GOT3 (cell line): ENCODE results near the gene CACNA1I.
A peak's percentile ranks its signal among the peaks of the same experiment; 100 is the strongest.

ENCODE experiments used
- DNase-seq: peaks from one replicate; lab custom pipeline; 2025; ENCODE audit warnings: mixed read lengths; lab: John Stamatoyannopoulos, UW

The CACNA1I gene

DNA sequence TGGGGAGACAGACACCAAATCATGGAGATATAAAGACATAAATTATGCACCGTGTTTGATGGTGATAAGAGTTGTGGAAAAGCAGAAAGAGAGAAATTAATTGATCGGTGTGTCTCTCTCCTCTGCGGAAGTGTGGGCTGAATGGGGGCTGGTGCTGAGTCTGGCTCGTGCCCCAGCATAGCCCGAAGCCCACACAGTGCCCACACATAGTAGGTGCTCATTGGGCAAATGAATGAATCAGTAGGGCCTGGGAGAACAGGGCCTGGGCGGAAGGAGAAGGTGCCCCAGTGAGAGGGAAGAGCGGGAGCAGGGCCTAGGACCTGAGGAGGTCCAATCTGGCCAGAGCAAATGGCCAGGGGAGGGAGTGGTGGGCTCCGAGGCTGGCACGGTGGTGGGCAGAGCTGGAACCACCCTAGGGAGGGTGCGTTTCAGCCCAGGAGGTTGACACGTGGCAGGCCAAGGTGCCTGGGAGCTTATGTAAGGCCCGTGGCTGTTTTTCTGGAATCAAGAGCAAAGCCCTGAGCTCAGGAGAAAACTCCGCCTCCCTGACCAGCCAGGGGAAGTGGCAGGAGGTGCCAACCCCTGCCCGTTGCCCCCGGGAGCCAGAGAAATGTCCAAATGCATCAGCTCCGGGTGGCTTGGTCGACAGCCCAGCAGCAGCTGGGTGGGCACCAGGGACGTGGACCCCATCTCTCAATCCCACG lies 2.1 kb upstream of the CACNA1I start:
- no peak for DNase-seq

DNA sequence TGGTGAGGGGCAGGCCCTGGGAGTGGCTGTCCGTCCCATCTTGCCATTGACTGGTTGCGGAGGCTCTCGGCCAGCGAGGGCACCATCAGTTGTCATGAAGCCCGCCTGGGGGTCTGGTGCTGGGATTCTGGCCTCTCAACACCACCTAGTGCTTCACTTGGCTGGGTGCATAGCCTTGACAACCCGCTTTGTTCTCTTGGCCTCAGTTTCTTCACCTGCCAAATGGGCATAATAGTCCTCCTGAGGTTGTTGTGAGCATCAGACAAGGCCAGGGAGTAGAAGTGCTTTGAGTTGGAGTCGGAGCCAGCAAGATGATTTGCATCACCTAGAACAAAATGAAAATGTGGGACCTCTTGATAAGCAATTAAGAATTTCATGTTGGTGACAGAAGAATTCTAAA lies 1.5 kb upstream of the CACNA1I start:
- no peak for DNase-seq

DNA sequence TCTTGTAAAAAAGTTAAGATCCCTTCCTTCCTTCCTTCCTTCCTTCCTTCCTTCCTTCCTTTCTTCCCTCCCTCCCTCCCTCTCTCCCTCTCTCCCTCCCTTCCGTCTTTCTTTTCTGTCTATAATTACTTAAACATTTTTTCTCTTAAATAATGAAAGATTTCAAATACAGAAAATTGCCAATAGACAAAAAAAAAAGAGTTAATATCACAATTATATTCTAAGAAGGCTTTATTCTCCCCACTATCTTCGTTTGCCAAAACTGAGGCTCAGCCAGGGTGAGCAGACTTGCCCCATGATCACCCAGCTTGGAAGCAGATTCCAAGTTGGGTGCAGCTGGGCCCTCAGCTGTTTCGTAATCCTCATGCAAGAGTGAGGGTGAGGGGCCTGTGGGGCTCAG lies 327 bp upstream of the CACNA1I start:
- no peak for DNase-seq

DNA sequence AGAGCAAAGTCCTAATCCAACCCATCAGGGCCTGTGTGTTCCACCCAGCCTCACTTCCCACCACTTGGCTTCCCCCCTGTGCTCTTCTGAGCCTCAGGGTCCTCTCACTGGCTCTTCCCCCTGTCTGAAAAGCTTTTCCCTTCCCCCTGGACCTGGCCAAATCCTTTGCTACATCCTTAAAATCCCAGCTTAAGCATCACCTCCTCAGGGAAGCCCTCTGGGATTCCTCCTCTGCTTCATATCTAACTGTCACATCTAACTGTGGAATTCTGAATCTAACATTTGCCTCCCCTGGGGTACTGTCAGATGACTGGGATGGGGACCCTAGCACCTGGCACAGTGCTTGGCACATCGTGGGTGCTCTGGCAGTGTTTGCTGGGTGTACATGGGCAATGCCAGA lies 985 bp downstream of the CACNA1I start:
- DNase-seq, result no peak

DNA sequence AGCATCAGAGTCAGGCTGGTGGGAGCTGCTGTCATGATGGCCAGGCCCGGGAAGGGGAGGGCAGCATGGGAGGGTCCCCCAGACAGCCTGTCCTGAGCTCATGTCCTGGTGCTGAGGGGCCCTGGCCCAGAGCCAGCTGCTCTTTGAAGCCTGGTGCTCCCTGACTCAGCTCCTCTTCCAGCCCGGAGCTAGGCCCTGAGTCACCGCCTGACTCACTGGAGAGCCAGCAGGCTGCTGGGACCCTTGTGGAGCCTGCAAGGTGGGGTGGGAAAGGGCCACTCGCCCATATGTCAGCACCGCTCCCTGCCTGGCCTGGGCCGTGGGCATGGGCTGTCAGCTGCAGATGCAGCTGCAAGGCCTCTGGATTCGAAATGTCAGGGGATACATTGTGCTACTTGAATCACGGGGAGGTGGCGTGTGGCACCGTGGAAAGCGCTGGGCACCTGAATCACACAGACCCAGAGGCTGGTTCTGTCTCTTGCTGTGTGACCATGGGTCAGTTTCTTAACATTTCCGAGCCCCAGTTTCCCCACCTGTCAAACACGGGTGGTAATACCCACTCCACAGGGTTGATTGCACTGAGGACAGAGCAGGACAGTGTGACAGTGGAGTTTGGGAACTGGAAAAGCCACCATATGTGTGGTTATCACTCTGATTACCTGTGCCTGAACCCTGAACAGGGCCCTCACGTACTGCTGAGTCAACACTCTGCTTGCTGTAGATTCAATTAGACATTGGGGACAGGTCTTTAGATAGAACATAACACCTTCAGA lies 4.4 kb downstream of the CACNA1I start:
- peak; percentile 21 for DNase-seq

DNA sequence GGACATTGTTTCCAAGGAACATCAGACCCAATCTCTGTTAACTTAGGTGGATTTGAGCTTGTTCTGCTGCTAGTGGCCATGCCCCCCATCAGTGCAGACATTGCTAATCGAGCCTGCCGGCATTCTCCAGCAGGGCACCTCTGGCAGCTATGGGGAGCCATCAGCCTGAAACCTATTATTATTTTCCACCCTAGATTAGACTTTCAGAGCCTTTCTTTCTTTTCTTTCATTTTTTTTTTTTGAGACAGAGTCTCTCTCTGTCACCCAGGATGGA lies 4.9 kb downstream of the CACNA1I start:
- no peak for DNase-seq

DNA sequence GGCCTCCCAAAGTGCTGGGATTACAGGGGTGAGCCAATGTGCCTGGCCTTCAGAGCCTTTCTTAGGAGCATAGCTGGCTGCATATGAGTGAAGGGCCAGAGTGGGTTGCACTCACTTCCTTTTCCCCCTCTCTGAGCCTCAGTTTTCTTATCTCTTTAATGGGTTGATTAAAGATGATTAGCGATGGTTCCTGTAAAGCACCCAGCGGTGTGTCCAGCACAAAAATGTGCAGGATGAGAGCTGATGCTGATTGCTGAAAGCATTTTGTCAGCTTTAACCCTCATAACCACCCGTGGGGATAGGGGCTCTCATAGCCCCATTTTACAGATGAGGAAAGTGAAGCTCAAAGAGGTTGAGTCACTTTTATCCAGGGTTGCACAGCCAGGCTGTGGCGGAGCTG lies 5.5 kb downstream of the CACNA1I start:
- DNase-seq, result no peak

DNA sequence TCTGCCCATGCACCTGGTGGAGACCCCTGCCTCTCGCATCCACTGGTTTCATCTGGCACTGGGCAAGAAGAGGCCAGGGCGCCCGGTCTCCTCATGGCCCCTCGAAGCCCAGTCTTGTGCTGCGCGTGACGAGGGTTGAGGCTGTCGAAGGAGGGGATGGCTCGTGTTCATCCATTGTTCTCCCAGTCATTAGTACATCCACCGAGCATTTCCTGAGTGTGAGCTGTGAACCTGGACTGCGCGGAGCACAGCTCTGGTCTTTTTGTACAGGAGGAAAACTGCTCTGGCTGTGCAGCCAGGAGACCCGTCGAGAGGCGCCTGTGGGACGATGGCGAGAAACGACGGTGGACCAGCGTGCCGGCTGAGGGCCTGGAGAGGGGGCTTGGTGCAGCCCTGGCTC lies 6.8 kb downstream of the CACNA1I start:
- no peak for DNase-seq

DNA sequence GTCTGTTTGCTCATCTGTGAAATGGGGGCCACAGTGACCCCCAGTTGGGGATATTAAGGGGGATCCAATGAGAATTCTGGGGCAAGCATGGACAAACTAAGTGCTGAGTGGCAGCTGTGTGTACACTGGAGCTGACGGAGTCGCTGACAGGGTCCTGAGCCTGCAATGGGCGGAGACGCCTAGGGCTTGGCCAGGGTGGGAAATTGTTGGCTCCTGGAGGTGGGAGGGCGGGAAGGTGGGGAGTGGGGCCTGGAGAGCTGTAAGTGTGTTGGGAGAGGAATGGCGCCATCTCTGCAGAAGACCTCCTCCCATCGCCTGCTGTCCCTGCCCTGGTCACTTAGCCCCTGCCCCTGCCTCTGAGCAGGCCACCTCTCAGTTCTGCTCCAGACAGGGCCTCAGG lies 7.3 kb downstream of the CACNA1I start:
- DNase-seq, result no peak

DNA sequence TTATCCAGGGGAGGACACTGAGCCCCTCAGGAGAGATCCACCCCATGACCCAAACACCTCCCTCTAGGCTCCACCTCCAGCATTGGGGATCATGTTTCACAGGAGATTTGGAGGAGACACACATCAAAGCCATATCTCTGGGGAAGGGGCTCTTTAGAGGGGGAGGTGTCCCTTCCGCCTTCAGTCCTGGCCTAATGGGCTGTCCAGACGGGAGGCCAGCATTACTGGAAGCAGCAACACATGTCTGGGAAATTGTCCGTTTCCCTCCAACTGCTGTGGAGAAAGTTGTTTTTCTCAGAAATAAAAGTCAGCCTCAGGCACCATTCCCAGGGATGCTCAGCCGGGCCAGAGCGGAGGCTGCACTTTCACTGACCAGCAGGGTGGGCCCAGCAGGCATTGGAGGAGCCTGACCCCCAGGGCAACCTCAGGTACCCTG lies 9.5 kb downstream of the CACNA1I start:
- DNase-seq, result no peak

DNA sequence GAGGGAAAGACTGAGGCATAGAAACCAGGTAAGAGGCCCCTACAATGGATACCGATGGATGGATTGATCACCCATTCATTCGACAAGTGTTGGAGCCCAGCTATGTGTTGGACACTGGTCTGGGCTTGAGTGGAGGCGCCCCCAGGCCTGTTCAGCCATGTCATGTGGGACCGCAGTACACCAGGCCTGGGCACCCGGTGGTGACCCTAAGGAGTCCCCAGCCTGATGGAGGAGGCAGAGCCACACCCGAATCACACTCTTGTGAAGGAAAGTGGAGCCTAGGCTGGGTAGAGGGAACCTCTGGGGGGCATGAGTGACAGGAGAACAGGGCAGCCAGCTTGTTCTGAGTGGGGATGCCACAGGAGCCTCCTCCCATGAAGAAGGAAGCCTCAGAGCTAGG lies 10.2 kb downstream of the CACNA1I start:
- DNase-seq, result no peak

DNA sequence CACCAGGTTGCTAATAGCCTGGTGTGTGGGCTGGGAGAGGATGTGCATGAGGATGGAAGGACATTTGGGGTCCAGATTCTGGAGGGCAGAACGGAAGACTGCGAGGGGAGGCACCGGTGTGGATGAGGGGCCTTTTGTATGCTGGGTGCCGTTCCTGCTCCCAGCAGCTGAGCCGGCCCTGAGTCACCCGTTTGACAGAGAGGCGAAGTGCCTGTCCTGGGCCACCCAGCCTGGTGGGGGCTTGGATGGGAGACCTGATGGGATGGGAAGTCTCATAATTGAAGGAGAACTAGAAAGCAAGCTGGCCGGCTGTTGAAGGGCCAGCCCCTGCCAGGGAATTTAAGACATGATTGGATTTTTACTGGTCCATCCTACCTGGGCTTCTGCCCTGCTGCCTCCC lies 10.8 kb downstream of the CACNA1I start:
- no peak for DNase-seq

DNA sequence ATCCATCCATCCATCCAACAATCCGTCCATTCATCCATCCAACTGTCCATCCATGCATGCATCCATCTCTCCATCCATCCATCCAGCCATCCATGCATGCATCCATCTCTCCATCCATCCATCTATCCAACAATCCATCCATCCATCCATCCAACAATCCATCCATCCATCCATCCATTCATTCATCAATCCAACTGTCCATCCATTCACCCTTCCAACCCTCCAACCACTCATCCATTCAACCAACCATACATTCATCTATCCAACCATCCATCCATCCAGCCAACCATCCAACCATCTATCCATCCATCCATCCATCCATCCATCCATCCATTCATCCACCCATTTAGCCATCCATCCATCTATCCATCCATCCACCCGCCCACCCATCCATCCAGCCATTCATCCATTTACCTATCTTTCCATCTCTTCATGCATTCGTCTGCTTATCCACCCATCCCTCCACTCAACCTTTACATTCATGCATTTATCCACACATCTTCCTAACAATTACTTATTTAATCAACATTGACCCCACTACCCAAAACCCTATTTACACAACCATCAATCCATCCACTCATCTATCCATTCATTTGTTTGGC lies 12.6 kb downstream of the CACNA1I start:
- no peak for DNase-seq

DNA sequence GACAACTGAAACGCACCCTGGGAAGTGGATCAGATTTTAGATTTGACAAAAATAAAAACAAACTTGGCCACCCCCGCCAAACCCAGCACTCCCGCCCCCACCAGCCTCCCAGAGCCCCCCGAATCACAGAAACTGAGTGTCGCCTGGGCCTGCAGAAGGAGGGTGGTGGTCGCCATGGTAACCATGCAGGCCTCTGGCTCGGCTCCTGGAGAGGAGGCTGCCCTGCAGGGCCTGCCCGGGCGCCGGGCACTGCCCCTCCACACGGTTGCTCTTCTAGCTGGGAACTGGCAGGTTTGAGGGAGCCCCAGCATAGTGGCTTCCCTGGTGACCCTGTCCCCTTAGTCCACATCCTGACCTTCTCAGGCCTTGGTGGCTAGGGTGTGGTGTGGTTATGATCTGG lies 19.3 kb downstream of the CACNA1I start:
- DNase-seq, result no peak

DNA sequence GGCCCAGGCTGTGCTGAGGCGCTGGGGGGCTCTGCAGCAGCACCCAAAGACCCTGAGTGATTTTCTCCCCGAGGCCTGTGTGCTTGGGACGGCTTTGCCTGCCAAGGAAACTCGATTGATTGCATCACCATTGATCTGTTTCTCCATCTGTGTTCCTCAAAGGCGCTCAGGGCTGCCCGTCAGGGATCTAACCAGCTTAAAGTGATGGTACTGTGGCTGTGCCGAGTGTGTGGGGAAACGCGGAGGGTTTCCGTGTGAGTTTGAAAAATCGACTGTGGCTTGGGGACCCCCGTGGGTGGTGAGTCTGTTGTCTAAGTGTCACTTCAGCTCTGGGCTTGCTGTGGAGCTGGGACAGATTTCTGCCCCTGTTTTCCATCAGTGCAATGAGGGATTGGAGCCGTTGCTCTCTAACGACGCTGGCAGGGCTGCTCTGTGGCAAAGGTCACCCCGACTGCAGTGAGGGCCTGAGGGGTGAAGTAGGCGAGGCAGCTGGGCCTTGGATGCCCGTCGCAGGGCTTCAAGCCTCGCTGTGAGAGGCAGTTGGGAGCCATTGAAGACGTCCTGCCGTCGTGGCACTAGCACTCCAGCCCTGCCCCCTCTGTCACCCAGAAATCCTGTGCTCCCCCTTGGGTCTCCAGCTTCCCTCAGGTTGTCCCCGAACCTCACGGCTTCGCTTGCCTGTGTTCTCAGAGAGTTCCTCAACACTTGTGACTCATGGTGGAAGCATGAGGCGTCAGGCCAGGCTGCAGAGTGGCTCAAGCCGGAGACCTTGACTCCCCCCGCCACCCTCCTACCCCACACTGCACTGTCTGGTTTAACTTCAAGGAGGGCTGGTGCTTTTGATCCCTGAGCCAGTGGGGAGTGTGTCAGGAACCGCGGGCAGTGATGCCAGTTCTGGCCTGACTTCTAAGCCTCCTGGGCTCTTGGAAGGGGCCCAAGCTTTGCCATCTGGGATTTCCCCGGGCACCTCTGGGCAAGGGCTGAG lies 21.8 kb downstream of the CACNA1I start:
- DNase-seq, result no peak

DNA sequence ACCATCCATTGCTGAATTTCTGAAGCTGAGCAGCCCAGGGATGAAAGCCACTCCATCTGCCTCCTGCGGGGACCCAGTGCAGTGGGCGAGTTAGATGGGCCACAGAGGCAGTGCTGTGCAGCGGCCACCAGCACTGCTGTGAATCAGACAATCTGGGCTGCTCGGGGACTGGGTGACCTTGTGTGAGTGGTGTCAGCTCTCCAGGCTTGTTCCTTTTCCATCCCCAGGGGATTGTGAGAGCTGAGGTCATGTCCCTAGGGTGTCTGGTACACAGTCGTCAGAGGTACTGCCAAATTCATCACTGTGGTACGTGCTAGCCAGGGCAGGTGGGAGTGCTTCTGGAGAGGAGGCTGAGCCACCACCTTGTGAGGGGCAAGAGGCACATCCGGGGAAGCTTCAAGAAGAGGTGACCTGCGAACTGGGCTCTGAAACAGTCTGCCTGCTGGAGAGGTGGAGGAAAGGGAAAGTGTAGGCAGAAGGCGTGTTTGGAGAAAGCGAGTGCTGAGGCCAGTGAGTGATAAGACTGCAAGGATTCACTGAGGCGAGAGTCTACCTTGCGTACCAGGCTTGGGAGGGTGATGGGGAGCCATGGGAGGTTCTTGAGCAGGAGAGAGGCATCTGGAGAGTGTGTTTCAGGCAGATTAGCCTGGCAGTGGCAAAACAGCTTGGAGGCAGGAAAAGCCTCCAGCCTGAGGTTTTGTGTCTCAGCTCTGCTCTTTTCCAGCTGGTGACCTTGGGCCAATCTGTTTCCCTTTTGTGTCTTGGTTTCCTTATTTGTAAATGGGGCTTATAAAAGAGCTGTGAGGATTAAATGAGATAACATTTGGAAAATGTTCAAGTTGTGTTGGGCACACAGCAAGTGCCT lies 22.7 kb downstream of the CACNA1I start:
- no peak for DNase-seq

DNA sequence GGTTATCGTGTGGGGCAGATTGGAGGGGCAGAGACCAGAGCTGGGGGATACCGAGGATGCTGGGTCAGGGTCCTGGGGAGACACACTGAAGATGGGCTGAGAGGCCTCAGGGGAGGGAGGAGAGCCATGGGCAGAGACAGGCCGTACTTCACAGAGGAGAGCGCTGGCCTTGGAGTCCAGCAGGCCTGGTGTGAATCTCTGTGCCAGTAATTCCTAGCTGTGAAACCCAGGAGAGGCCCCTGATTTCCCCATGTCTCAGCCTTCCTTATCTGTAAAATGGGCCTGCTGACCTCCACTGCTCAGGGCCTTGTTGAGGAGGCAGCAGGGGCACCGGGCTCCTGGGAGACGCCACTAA lies 23.4 kb downstream of the CACNA1I start:
- DNase-seq, result no peak

DNA sequence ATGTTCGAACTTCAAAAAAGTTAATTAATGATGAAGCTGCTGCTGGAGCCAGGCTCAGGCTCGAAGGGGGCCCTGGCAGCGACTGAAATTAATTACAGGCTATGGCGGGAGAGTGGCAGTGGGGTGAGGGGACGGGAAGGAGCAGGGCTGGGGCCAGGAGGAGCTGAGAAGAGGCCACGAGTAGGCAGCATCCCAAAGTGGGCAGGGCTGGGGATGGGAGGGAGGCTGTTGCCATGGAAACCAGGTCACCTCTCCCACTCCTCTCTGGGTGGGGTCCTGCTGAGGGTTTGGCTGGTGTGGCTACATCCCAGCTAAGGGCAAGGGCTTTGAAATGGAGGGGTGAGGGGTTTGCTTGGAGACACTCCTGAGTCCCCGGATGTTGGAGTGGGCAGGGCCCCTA lies 23.9 kb downstream of the CACNA1I start:
- no peak for DNase-seq

DNA sequence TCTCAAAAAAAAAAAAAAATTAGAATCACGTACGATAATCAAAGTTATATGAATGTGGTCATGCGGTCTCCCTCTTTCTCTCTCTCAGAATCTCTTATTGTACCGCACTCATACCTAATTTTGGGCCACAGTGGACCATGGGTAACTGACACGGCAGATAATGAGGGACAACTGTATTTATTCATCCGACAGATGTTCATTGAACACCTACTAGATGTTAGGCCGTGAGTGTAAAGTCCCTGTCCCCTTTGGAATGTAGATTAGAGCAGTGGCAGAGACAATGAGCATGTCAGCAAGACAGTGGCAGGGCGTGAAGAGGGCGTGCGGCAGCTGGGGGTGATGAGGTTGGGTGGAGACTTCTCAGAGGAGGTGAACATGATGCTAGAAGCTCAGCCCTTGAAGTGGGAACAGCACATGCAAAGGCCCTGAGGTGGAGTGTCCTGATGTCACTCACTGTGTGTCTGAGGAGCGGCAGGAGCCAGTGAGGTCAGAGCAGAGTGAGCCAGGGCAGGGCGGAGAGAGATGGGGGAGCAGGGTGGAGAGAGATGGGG lies 25.1 kb downstream of the CACNA1I start:
- no peak for DNase-seq

DNA sequence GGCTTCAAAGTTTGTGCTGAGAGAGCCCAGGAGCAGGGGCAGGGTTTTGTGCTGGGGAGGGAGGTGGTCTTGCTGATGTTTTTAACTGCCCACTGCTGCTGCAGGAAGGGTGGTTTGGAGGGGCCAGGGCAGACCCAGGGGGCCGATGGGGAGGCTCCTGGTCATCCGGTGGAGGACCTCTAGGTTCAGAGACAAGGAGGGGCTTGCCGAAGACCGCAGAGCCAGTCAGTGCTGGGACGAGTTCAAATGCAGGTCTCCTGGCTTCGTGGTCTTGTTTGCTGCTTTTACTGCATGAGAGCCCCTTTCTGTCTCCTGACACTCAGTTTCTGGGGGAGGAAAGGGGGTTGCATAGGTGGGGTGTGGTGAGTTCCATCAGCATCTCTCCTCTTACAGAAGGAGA lies 26.0 kb downstream of the CACNA1I start:
- no peak for DNase-seq

DNA sequence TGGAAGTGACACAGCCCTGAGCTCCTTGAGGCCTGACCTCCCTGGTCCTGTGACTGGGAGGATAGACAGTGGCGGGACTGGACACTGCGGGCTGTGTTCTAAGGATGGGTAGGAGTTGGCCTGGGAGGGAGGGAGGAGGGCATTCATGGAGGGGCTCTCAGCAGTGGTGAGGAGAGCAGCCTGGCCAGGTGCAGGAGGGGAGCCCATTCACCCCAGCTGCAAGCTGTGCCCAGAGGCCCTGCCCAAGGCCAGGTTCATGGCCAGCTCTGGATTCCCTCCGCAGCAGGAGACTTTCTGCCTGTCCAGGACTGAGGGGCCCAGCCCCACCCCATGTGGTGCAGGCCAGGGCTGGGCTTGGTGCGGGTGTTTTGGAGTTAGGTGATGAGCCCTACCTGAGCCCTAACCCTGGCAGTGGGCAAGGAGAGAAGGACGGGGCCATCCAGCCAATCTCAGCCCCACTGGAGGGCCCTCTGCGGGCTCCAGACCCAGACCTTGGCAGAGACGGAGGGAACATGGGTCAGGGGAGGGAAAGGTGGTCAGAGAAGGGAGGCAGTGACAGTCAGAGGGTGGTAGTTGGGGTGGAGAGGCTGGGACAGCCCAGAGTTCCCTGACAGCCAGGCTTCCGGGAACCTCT lies 26.8 kb downstream of the CACNA1I start:
- DNase-seq, result no peak
